ENCODE measurements around the gene VSIR. TPM values are rescaled to one million over a fixed set of nuclear protein-coding genes. Genes with fewer than 3 reads are reported as not detected.

The VSIR gene
- total RNA-seq, 2 donors from 2014 or later = 41.2 to 42.8 TPM

GRCh38 chr10:71799112-71799511 is 25.8 kb upstream of the VSIR start:
- Histone ChIP-seq H3K4me1 (no peaks in the 10 kb centered on the region), H3K4me3 (no peak overlapping the region), H3K9me3 (no peaks in the 10 kb centered on the region), H3K9ac (ENCODE audit: low read depth in 2 of 2, low read length in 2 of 2) (no peak overlapping the region), H3K27me3 (no peaks in the 10 kb centered on the region), H3K27ac (no peak overlapping the region), H3K36me3 (no peaks in the 10 kb centered on the region)
- TF ChIP-seq CTCF (IDR thresholded peaks at IDR 0.05) = no peak
- intact Hi-C loops (cut with DNase I) = no loop called here
- no peak for DNase-seq

- no peak overlapping the region for H3K27ac ChIP-seq
Measured at GRCh38 chr10:71798308-71798624, 24.9 kb upstream of the VSIR start.

GRCh38 chr10:71797533-71798307 is 24.4 kb upstream of the VSIR start:
- no peak overlapping the region for H3K4me3 ChIP-seq
- intact Hi-C loops (cut with DNase I) = no loop called here
- DNase-seq = no peak
- no peak overlapping the region for H3K27ac ChIP-seq
- H3K9ac ChIP-seq (ENCODE audit: low read depth in 2 of 2, low read length in 2 of 2) = no peak overlapping the region
- H3K27me3 ChIP-seq = no peaks in the 10 kb centered on the region
- no peaks in the 10 kb centered on the region for H3K36me3 ChIP-seq
- no peaks in the 10 kb centered on the region for H3K9me3 ChIP-seq
- H3K4me1 ChIP-seq = no peaks in the 10 kb centered on the region
- TF ChIP-seq CTCF (IDR thresholded peaks at IDR 0.05) = no peak

More at GRCh38 chr10:71798308-71798624, 24.9 kb upstream of the VSIR start:
- Histone ChIP-seq H3K4me3 (no peak overlapping the region), H3K9ac (ENCODE audit: low read depth in 2 of 2, low read length in 2 of 2) (no peak overlapping the region), H3K4me1 (no peaks in the 10 kb centered on the region), H3K9me3 (no peaks in the 10 kb centered on the region), H3K36me3 (no peaks in the 10 kb centered on the region), H3K27me3 (no peaks in the 10 kb centered on the region)
- TF ChIP-seq CTCF (IDR thresholded peaks at IDR 0.05) = no peak
- no peak for DNase-seq
- intact Hi-C loops (cut with DNase I) = no loop called here

GRCh38 chr10:71796749-71797405 is 23.6 kb upstream of the VSIR start:
- intact Hi-C loops (cut with DNase I) = no loop called here
- no peak for DNase-seq
- no peaks in the 10 kb centered on the region for H3K36me3 ChIP-seq
- no peaks in the 10 kb centered on the region for H3K27me3 ChIP-seq
- H3K9ac ChIP-seq (ENCODE audit: low read depth in 2 of 2, low read length in 2 of 2) = no peak overlapping the region
- H3K27ac ChIP-seq = no peak overlapping the region
- no peaks in the 10 kb centered on the region for H3K4me1 ChIP-seq
- no peaks in the 10 kb centered on the region for H3K9me3 ChIP-seq
- H3K4me3 ChIP-seq = no peak overlapping the region
- no peak for TF ChIP-seq CTCF (IDR thresholded peaks at IDR 0.05)

GRCh38 chr10:71795248-71795647 is 21.9 kb upstream of the VSIR start:
- H3K4me3 ChIP-seq = no peak overlapping the region
- no peak for TF ChIP-seq CTCF (IDR thresholded peaks at IDR 0.05)
- no peaks in the 10 kb centered on the region for H3K27me3 ChIP-seq
- DNase-seq = no peak
- no peak overlapping the region for H3K9ac ChIP-seq (ENCODE audit: low read depth in 2 of 2, low read length in 2 of 2)
- H3K27ac ChIP-seq = no peak overlapping the region
- intact Hi-C loops (cut with DNase I) = no loop called here
- no peaks in the 10 kb centered on the region for H3K36me3 ChIP-seq
- H3K4me1 ChIP-seq = no peaks in the 10 kb centered on the region
- H3K9me3 ChIP-seq = no peaks in the 10 kb centered on the region

Measured in colonic mucosa (tissue), 4 donors.